ENCODE measurements around the gene SMIM15. TPM values are rescaled to one million over a fixed set of nuclear protein-coding genes. Genes with fewer than 3 reads are reported as not detected.

The SMIM15 gene
- total RNA-seq, 1 experiment from 2014 or later, result 83.9 TPM

- no peak for TF ChIP-seq RAD21 (IDR thresholded peaks at IDR 0.05; ENCODE audit: low read depth)
- TF ChIP-seq POLR2A (IDR thresholded peaks at IDR 0.05; ENCODE audit: borderline replicate concordance, extremely low read depth, insufficient read depth, insufficient read length), result peak; percentile 59
- TF ChIP-seq CTCF (IDR thresholded peaks at IDR 0.05 in 2 of 3, conservative IDR thresholded peaks at IDR 0.05 in 1 of 3; ENCODE audit: borderline replicate concordance in 1 of 3, insufficient read depth in 1 of 3, low read depth in 2 of 3, low read length in 2 of 3), result no peak
These were observed at the start of gene SMIM15 (continued) for GRCh38 chr5:61162010-61162831.

- ChIA-PET CTCF (no interaction called here), RAD21 (ENCODE audit: low non-redundant PET in 1 of 2, low total read pairs in 2 of 2, uncharacterized antibody in 2 of 2, unreplicated experiment in 2 of 2) (no interaction called here), POLR2A (no interaction called here)
- DNase-seq (ENCODE audit: low read depth, low spot score), result no peak
- Histone ChIP-seq H3K79me2 (ENCODE audit: insufficient read depth, low read length) (no peaks in the 10 kb centered on the region), H3K27ac (ENCODE audit: low read depth, low read length) (no peak overlapping the region), H3K4me3 (replicated peaks in 1 of 2; ENCODE audit: low read depth in 1 of 2, low read length in 2 of 2) (no peak overlapping the region), H3K9ac (ENCODE audit: low read length) (no peak overlapping the region), H3K4me2 (ENCODE audit: low read length) (no peak overlapping the region), H3K9me3 (ENCODE audit: control insufficient read depth in 1 of 2, insufficient read depth in 1 of 2, low read depth in 1 of 2, low read length in 2 of 2) (no peaks in the 10 kb centered on the region), H3K27me3 (ENCODE audit: insufficient read depth, low read length) (no peaks in the 10 kb centered on the region), H3K9me2 (ENCODE audit: insufficient read depth) (no peaks in the 10 kb centered on the region), H3K36me3 (ENCODE audit: control insufficient read depth in 1 of 2, insufficient read depth in 2 of 2, low read length in 2 of 2) (no peaks in the 10 kb centered on the region), H3K4me1 (ENCODE audit: control insufficient read depth in 1 of 2, insufficient read depth in 2 of 2, low read length in 2 of 2) (no peaks in the 10 kb centered on the region), H2AFZ (ENCODE audit: low read depth, low read length, poor library complexity, severe bottlenecking) (no peak overlapping the region), H4K20me1 (ENCODE audit: insufficient read depth) (no peaks in the 10 kb centered on the region)
- BruUV-seq (replicated peaks), result no TSS peak
- TF ChIP-seq CBX3 (IDR thresholded peaks at IDR 0.05; ENCODE audit: low read depth), result no peak
- ATAC-seq, result no peak
- intact Hi-C loops (cut with micrococcal nuclease), result no loop called here
These were observed 45.6 kb upstream of the SMIM15 start for GRCh38 chr5:61207884-61208283.

GRCh38 chr5:61205013-61205412 is 42.7 kb upstream of the SMIM15 start:
- Histone ChIP-seq H3K9me3 (ENCODE audit: control insufficient read depth in 1 of 2, insufficient read depth in 1 of 2, low read depth in 1 of 2, low read length in 2 of 2) (no peaks in the 10 kb centered on the region), H3K4me3 (replicated peaks in 1 of 2; ENCODE audit: low read depth in 1 of 2, low read length in 2 of 2) (no peak overlapping the region), H3K27ac (ENCODE audit: low read depth, low read length) (no peak overlapping the region), H3K36me3 (ENCODE audit: control insufficient read depth in 1 of 2, insufficient read depth in 2 of 2, low read length in 2 of 2) (no peaks in the 10 kb centered on the region), H2AFZ (ENCODE audit: low read depth, low read length, poor library complexity, severe bottlenecking) (no peak overlapping the region), H3K79me2 (ENCODE audit: insufficient read depth, low read length) (no peaks in the 10 kb centered on the region), H4K20me1 (ENCODE audit: insufficient read depth) (no peaks in the 10 kb centered on the region), H3K4me1 (ENCODE audit: control insufficient read depth in 1 of 2, insufficient read depth in 2 of 2, low read length in 2 of 2) (no peaks in the 10 kb centered on the region), H3K9me2 (ENCODE audit: insufficient read depth) (no peaks in the 10 kb centered on the region), H3K27me3 (ENCODE audit: insufficient read depth, low read length) (no peaks in the 10 kb centered on the region), H3K9ac (ENCODE audit: low read length) (no peak overlapping the region), H3K4me2 (ENCODE audit: low read length) (no peak overlapping the region)
- ATAC-seq (no peak), DNase-seq (ENCODE audit: low read depth, low spot score) (no peak)
- no TSS peak for BruUV-seq (replicated peaks)
- CTCF ChIA-PET, result no interaction called here
- POLR2A ChIA-PET, result no interaction called here
- RAD21 ChIA-PET (ENCODE audit: low non-redundant PET in 1 of 2, low total read pairs in 2 of 2, uncharacterized antibody in 2 of 2, unreplicated experiment in 2 of 2), result no interaction called here
- intact Hi-C loops (cut with micrococcal nuclease), result no loop called here
- TF ChIP-seq YY1 (IDR thresholded peaks at IDR 0.05; ENCODE audit: extremely low read depth, insufficient replicate concordance, low read depth, low read length) (no peak), ZNF274 (IDR thresholded peaks at IDR 0.05; ENCODE audit: low read depth, low read length) (no peak), POLR2A (IDR thresholded peaks at IDR 0.05; ENCODE audit: borderline replicate concordance, extremely low read depth, insufficient read depth, insufficient read length) (no peak), JUND (IDR thresholded peaks at IDR 0.05) (no peak), EZH2 (IDR thresholded peaks at IDR 0.05) (no peak), CTCF (IDR thresholded peaks at IDR 0.05 in 2 of 3, conservative IDR thresholded peaks at IDR 0.05 in 1 of 3; ENCODE audit: borderline replicate concordance in 1 of 3, insufficient read depth in 1 of 3, low read depth in 2 of 3, low read length in 2 of 3) (no peak), SRF (IDR thresholded peaks at IDR 0.05; ENCODE audit: low read depth) (no peak), MAX (IDR thresholded peaks at IDR 0.05) (no peak), CEBPB (IDR thresholded peaks at IDR 0.05; ENCODE audit: low read depth) (no peak), CBX3 (IDR thresholded peaks at IDR 0.05; ENCODE audit: low read depth) (no peak)

Measured in HCT116 (cell line).